Activated CD4-positive, alpha-beta T cell treated with anti-CD3 and anti-CD28 coated beads, Interleukin-2, amount 50 U/mL, for 1 hour (primary cell): ENCODE results near the gene GAB2.

ENCODE experiments used
- DNase-seq: peaks from one replicate; pipeline ENCODE4 v3.0.0-alpha.2; 2020

The GAB2 gene

DNA sequence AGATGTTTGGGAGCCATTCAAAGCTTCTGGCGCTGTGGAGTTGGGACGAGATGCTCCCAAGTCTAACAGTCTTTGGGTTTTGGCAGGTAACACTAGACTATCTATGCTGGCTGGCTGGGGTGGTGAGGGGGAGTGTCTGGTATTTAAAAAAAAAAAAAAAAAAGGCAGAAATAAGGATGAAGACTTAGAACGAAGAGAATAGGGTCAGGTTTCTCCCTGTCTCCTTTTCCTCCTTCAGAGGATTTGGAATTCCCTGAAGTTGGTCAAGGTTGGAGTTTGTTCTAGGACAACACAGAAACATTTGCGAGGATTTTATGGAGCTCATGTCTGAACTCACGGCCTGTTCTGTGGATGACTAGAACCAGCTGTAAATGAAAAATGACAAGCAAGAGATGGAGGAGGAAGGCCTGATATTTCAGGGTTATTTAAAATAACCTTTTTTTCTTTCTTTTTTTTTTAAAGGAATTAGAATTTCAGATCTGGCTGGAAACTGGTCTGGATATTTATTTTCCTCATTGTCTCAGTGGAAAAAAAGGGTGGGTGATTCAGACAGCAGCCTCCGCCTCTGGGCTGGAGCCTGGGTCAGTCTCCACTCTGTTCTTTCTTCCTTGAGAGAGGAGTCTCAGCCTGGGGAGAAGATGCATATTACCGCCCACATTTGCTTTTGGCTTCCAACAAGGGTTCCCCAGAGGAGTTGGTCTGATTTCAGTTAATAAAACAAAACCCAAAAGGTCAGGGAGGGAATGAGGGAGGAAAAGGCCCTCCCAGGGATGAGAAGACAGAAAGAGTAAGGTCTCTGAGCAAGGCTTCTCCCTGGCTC is 148.8 kb downstream of the GAB2 start:
- no peak for DNase-seq

DNA sequence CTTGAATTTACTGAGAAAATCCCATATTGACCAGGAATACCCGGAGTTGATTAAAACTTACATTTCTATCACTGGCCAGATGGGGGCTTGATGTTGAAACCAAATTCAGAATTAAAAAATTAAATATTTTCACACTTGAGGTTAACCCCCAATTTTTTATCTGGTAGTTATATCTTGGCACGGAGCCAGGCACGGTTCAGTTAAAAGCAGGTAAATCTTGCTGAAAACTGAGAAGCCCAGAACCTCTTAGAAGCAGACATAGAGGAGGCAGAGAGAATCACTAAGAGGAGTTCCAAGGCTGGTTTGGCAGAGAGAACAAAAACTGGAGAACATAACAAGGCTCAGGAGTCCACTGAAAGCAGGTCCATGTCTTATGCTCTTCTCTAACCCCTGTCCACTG is 151.2 kb downstream of the GAB2 start:
- no peak for DNase-seq

DNA sequence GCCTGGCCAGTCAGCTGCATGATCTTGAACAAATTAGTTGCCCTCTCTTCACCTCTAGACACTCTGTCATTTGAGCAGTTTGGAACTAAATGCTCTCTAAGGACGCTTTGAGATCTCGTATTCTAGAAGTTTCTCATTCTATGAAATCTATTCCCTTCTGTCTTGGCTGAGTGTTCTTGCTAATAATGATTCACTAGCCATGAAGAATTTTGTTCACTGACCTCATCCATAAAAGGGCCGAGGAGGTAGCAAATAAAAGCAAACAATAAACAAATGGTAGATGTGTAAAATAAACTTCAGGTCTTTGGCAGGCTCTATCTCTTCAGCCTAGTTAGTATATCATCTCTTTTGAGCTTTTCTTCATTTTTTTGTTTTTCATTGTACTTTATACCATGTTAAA is 152.3 kb downstream of the GAB2 start:
- DNase-seq = no peak

DNA sequence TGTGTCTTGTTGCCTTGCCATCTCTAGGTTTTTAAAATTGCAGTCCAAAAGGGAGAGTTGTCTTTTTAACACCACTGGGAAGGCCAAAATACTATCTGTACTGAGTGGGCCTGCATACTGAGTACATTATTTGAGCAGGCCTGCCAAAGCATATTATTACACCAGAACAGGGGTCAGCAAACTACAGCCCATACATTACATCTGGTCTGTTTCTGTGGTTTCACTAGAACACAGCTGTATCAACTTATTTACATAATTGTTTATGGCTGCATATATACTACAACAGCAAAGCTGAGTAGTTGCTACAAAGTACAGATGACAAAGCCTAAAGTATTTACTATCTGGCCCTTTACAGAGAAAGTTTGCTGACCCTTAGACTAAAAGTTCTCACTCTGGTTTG is 154.9 kb downstream of the GAB2 start:
- no peak for DNase-seq

DNA sequence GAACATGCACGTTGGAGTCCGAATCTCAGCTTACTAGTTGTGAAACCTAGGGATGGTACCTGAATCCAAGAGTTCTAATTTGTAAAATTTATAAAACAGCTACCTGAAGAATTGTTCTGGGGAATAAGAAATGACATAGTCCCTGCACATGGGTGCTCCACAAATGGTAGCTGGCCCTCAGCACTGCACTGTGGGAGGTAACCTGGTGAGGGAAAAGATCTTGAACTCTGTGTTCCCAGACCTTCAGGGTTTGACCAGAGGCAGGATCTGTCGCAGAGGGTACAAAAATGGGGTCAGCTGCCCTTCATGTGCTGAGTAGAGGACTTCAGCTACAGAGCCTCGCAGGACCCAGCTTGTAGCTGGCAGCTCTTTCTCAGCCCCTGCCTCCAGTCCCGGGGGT is 155.4 kb downstream of the GAB2 start:
- no peak for DNase-seq

DNA sequence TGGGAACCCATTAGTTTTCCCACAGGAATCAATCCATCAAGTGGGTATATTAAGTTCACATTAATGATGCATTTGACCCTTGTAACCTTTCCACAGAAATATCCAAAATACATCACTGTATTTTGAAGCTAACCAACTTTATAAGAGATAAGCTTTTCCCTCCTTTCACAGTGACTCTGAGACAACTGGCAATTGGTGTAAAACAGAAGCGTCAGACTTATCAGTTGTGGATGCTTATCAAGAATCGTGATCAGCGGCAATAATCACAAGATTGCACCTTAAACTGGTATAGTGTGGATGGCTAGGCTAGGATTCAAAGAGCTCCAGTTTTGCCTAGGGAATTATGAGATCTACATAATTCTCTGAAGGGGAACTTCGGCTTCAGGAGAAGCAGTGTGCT is 155.8 kb downstream of the GAB2 start:
- no peak for DNase-seq

DNA sequence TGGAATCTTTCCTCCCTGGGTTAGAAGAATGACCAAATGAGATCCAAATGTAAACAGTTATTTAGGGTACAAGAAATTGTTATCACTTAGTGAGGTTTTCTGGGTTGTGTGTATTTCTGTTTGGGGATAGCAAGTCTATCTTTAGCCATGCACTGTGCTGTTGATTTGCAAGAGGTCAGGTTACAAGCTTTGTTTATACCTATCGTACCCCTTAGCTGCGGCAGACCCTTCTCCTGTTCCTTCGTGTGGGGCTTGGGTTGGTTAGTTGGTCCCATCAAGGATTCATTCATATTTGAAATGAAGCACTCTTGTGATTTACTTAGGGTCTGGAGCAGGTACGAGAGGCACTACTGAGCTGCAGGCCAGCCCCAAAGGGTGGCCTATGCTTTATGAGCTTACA is 156.3 kb downstream of the GAB2 start:
- no peak for DNase-seq

DNA sequence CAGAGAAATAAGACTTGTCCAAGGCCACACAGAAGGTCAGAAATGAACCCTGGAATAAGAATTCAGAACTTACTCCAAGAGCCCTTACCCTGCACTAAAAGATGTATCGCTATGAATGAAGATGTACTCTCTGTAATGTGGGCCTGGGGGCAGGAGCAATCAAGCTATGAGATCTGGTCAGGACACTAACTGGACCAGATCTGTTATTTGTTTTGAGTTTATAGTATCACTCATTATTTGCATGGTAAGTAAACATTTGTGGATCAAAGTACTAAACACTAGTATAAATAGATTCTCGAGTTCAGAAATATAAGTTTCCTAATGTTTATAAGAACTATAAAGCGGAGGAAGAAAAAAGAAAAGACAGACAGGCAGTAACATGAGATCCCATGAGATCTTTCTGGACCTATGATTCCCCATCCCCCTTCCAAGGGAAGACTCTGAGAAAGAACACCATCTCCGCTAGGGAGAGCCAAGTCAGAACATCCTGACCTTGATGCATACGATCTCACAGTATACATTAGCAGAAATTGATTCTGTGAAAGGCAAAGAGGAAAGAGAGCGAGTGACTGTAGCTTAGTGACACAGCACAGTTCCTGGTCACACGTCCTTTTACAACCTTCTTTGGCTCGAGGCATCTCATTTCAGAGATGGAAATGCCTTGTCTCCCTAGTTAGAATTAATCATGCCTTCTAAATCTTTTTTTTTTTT is 157.7 kb downstream of the GAB2 start:
- no peak for DNase-seq

DNA sequence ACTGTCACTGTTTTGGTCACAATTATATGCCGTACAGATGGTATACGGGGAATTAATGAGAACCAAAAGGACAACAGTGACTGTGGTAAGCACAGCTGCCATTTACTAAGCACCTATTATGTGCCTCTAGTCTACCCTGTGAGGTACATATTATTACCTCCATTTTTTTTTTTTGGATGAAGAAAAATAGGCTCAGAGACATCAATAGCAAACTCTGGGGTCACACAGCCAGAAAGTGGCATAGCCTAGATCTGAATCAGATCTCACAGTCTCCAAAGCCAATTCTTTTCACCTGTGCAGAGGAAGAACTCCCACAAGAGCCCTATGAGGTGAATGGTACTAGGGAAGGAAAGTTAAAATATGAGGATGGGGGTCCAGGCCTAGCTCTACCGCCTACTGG is 160.0 kb downstream of the GAB2 start:
- DNase-seq = no peak

DNA sequence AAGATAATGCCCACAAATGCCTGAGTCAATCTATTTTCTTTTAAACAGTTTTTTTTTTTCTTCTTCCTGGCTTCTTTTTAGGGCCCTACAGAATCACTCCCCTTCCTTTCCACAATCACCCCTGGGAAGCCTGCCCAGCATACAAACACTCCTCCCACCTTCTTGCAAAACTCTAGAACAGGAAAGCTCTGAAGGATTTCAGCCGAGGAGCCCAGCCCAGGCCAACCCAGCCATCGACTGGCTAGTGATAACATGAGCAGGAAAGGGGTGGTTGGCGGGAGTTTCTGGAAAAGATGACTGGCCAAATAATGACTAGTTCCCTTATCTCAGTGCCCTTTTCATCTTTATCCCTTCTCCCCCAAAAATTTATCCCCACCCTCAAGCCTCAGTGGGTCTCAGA is 160.7 kb downstream of the GAB2 start:
- DNase-seq = no peak

DNA sequence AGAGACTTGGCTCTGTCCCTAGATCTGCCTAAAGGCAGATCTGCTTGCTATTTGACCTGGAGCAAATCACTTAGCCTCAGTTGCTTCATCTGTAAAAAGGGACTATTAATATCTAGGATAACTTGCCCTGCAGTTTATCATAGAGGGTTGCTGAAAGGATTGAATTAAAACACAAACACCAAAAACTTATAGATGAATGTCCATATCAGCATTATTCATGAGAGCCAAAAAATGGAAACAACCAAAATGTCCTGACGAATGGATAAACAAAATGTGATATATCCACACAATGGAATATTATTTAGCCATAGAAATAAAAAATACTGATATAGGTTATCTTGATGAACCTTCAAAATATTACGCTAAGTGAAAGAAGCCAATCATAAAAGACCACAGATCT is 161.7 kb downstream of the GAB2 start:
- no peak for DNase-seq

DNA sequence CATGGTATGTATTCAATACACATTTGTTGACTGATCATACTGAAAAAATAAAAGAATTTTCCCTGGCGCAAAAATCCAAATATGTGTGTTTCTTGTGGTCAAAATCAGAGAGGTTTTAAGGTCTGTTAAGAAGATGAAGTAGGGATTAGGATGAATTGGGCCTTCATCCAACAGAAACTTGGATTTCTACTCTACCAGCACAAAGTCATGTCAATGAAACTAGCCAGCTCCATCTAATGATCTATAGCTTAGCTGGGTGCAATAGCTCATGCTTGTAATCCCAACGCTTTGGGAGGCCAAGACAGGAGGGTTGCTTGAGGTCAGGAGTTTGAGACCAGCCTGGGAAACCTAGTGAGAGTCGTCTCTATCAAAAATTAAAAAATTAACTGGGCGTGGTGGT is 163.4 kb downstream of the GAB2 start:
- no peak for DNase-seq

DNA sequence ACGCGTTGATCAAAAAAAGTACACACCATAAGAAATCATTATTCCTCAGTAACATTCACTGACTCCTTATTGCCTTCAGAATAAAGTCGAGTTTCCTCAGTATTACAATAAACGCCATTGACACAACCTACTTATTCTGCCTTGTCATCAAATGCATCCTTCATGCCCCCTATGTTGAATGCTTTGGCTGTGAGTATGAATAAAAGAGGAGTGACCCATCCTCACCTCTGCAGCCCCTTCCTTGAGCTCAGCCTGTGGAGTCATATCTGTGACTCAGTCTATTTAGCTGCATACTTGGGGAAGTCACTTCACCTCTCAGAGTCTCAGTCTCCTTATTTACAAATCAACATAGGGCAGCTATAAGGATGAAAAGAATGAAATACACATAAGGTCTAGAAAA is 163.8 kb downstream of the GAB2 start:
- no peak for DNase-seq

DNA sequence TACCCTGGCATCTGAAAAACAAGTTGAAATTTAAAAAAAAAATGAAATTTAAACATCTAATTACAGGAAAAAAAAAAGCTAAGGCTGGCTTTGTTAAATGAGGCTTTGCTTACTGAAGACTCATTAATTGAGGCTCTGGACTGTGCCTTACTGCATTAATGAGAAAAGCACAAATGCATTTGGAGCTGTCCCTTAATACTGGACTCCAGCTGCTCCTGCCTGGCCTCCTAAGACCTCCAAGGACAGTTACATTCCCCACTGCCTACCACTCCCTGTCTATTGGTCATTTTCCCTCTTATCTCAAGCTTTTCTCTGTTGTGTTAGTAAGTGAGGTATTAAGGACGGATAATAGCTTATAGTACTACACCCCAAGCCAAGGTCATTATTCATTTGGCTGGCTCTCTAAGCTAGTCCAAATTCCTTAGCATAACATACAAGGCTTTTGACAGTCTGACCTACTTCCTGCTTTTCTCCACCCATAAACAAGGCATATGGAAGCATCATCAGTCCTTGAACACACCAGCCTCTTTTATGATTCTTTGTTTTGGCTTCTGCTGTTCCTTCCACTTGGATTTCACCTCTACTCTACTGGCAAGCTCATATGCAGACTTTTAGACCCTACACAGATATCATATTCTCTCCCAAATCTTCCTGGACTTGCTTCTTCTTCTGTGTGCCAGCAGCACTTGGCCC is 166.4 kb downstream of the GAB2 start:
- no peak for DNase-seq

DNA sequence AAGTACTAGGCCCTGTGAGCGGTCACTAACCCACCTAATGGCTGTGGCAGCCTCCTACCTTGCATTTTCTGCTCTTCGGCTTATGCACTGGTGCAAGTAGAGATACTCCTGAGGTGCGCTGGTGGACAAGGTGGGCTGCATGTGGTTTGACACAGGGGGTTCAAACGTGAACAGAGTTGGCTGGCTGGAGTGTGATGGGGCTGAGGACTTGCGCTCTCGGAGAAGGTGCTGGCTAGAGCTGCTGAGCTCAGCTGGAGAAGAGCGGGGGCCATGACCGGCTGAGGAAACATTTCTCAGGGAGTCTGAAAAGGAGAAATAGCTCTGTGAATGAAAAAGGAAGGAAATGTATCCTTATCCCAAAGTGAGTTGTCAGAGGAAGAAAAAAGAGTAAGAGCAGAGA is 167.5 kb downstream of the GAB2 start:
- no peak for DNase-seq

DNA sequence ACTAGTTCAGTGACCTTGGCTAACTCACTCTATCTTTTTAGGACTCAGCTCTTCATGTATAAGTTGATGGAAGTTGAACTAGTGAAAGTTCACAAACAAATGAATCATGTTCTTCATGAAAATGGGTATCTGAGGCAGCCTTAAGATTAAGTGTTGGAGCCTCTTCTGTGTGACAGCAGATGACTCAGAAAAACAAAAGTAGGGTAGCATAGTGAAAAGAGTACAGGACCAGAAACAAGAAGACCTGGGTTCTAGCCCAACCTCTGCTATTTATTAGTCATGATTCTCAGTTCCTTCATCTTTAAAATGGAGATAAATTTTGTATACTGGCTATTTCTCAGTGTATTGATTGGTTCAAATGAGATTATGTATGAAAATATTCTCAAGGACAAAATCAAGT is 168.7 kb downstream of the GAB2 start:
- DNase-seq = no peak

DNA sequence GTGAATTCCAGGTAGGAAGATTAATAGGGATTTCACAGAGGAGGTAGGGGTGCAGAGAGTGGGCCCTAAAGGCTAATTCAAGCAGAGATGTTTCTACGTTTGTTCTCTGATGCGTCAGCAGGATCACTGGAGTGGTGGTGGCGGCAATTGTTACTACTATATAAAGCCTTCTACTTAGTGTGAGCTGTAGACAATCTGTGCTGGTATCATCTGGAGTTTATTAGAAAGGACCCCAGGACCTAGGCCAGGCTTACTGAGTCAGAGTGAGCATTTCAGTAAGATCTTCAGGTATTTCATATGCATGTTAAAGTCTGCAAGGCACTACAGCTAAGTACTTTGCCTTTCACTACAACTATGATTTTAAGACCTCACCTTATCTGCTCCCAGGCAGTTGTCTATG is 169.4 kb downstream of the GAB2 start:
- no peak for DNase-seq

DNA sequence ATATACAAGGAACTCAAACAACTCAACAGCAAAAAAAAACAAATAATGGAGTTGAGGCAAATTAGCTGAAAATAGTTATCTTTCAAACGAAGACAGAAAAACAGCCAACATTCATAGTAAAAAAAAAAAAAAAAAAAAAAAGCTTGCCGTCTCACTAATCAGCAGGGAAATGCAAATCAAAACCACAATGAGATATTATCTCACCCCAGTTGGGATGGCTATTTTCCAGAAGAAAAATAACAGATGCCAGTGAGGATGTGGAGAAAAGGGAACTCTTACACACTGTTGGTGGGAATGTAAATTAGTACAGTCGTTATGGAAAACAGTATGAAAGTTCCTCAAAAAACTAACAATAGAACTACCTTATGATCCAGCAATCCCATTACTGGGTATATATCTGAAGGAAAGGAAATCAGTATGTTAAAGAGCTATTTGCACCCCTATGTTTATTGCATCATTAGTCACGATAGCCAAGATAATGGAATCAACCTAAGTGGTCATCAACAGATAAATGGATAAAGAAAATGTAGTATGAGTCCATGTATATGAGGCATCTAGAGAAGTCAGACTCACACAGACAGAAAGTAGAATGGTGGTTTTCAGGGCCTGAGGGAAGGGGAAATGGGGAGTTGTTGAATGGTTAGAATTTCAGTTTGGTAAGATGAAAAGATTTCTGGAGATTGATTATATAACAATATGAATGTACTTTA is 172.9 kb downstream of the GAB2 start:
- no peak for DNase-seq

DNA sequence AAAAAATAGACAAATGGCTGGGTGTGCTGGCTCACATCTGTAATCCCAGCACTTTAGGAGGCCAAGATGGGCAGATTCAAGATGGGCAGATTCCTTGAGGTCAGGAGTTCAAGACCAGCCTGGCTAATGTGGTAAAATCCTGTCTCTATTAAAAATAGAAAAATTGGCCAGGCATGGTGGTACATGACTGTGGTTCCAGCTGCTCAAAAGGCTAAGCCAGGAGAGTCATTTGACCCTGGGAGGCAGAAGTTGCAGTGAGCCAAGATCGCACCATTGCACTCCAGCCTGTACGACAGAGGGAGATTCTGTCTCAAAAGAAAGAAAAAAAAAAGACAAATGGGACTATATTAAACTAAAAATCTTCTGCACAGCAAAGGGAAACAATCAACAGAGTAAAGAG is 173.5 kb downstream of the GAB2 start:
- no peak for DNase-seq

DNA sequence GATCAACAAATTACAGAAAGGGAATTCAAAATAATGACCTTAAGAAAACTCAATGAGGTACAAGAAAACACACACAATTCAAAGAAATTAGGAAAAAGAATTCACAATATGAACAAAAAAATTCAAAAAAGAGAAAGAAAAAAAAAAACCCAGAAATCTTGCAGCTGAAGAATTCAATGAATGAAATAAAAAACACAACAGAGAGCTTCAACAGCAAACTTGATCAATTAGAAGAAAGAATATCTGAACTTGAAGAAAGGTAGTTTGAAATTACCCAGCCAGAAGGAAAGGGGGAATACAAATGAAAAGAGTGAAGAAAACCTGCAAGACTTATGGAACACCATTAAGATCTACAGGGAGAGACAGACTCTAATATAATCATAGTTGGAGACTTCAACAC is 176.1 kb downstream of the GAB2 start:
- DNase-seq = no peak

DNA sequence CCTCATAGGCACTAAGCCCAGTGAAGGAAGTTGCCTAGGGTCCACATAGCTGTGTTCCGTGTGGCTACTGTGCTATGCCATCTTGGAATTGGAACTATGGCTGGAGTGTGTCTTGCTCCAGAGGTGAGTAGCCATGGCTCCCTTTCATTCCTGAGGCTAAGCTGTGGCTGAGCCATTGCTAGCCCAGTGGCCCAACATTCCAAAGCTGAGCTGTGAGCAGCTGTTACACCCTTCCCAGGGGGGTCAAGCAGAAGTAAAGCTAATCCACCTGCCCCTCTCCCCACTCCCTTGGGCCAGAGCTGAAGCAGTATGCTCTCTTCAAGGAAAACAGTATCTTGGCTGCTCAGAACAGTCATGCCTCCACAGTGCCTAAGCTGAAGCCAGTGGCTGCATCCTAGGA is 177.8 kb downstream of the GAB2 start:
- DNase-seq = no peak

DNA sequence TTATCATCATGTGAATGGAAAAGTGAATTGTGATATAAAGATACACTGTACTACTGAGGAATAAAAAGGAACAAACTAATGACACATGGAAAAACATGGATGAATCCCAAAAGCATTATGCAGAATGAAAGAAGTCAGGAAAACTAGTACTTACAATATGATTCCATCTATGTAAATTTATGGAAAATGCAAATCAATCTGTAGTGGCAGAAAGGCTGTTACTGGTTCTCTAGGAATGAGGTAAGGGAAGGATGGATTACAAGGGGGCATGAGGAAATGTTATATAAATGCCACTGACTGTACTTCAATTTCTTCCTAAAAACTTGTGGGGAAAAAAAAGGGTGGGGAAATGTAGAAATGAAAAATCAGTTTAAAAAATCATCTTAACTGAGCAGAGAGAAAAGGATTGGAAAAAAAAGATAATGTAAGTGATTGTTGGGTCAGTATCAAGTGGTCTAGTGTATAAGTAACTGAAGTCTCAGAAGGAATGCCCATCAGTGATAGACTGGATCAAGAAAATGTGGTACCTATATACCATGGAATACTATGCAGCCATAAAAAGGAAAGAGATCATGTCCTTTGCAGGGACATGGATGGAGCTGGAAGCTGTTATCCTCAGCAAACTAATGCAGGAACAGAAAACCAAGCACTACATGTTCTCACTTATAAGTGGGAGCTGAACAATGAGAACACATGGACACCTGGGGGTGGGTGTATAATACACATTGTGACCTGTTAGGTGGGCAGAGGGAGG is 180.2 kb downstream of the GAB2 start:
- DNase-seq = no peak

DNA sequence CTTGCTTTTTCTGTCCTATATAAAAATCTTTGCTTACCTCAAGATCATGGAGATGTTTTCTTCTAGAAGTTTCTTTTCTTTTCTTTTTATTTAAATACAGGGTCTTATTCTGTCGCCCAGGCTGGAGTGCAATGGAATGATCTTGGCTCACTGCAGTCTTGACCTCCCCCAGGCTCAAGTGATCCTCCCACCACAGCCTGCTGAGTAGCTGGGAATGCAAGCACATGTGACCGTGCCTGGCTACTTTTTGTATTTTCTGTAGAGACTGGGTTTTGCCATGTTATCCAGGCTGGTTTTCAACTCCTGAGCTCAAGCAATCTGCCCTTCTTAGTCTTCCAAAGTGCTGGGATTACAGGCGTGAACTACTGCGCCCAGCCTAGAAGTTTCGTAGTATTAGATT is 183.6 kb downstream of the GAB2 start:
- no peak for DNase-seq
